Activated T-cell treated with anti-CD3 and anti-CD28 coated beads for 1 hour (primary cell): ENCODE results near the gene ABI3BP.
"Not testable (repeated sequence)": the region's sequence is repeated elsewhere in the genome, so short reads cannot be mapped to it uniquely, and the experiment has no call there.

ENCODE experiments used
- DNase-seq: peaks from one replicate; pipeline ENCODE4 v3.0.0-alpha.2; 2020; ENCODE audit warnings: low read depth

Gene ABI3BP

GRCh38 chr3:100993309-100993708 is at the start of gene ABI3BP:
Gene ABI3BP, minus strand, starts transcription at chr3:100993421. Its CDS starts 37 bp downstream, at chr3:100993384.
- peak; percentile 0 for DNase-seq

GRCh38 chr3:101039285-101039684 is 46.1 kb upstream of the ABI3BP start:
- DNase-seq = no peak

GRCh38 chr3:101038880-101039279 is 45.7 kb upstream of the ABI3BP start:
- no peak for DNase-seq

GRCh38 chr3:101038393-101038792 is 45.2 kb upstream of the ABI3BP start:
- no peak for DNase-seq

GRCh38 chr3:101037613-101038012 is 44.4 kb upstream of the ABI3BP start:
- DNase-seq = no peak

- no peak for DNase-seq
Observed at GRCh38 chr3:101036676-101037075, 43.5 kb upstream of the ABI3BP start.

- no peak for DNase-seq
Observed at GRCh38 chr3:101036213-101036618, 43.0 kb upstream of the ABI3BP start.

- DNase-seq = no peak
Observed at GRCh38 chr3:101027286-101027685, 34.1 kb upstream of the ABI3BP start.

GRCh38 chr3:101026881-101027280 is 33.7 kb upstream of the ABI3BP start:
- DNase-seq = no peak

- DNase-seq = no peak
Observed at GRCh38 chr3:101026244-101026643, 33.0 kb upstream of the ABI3BP start.

- DNase-seq = no peak
Observed at GRCh38 chr3:101020351-101021015, 27.3 kb upstream of the ABI3BP start.

- DNase-seq = no peak
Observed at GRCh38 chr3:101017017-101017416, 23.8 kb upstream of the ABI3BP start.

GRCh38 chr3:101012312-101012711 is 19.1 kb upstream of the ABI3BP start:
- DNase-seq = not testable (repeated sequence)

GRCh38 chr3:101011136-101011535 is 17.9 kb upstream of the ABI3BP start:
- no peak for DNase-seq

- DNase-seq = no peak
Observed at GRCh38 chr3:101010296-101010695, 17.1 kb upstream of the ABI3BP start.

GRCh38 chr3:101009386-101009785 is 16.2 kb upstream of the ABI3BP start:
- no peak for DNase-seq

- no peak for DNase-seq
Observed at GRCh38 chr3:100999160-100999559, 5.9 kb upstream of the ABI3BP start.

GRCh38 chr3:100994809-100995208 is 1.6 kb upstream of the ABI3BP start:
- no peak for DNase-seq

- DNase-seq = no peak
Observed at GRCh38 chr3:100994187-100994586, 966 bp upstream of the ABI3BP start.

GRCh38 chr3:100992231-100993012 is 799 bp downstream of the ABI3BP start:
- no peak for DNase-seq

GRCh38 chr3:100988080-100988479 is 5.1 kb downstream of the ABI3BP start:
- DNase-seq = no peak

GRCh38 chr3:100984308-100984707 is 8.9 kb downstream of the ABI3BP start:
- DNase-seq = no peak

- DNase-seq = no peak
Observed at GRCh38 chr3:100982710-100983109, 10.5 kb downstream of the ABI3BP start.
